Ishikawa (cell line): Measurements from ENCODE around the gene EMP2.

Experiments used
- CEBPB ChIP-seq: IDR thresholded peaks from 2 replicates; pipeline ENCODE4 v1.6.1; 2012
- EGR1 ChIP-seq: IDR thresholded peaks from 2 replicates; pipeline ENCODE4 v1.6.1; 2012
- EP300 ChIP-seq: IDR thresholded peaks from 2 replicates; pipeline ENCODE4 v1.6.1; 2012; ENCODE audit warnings: borderline replicate concordance
- FOXM1 ChIP-seq: IDR thresholded peaks from 2 replicates; pipeline ENCODE4 v1.6.1; 2012; ENCODE audit warnings: low read depth, borderline replicate concordance
- NFIC ChIP-seq: IDR thresholded peaks from 2 replicates; pipeline ENCODE4 v1.6.1; 2012
- RAD21 ChIP-seq: IDR thresholded peaks from 2 replicates; pipeline ENCODE4 v1.6.1; 2012; ENCODE audit warnings: low read depth
- TAF1 ChIP-seq: IDR thresholded peaks from 2 replicates; pipeline ENCODE4 v1.6.1; 2012; ENCODE audit warnings: low read depth, mild to moderate bottlenecking
- YY1 ChIP-seq: IDR thresholded peaks from 2 replicates; pipeline ENCODE4 v1.6.1; 2012; ENCODE audit warnings: low read depth
- TF ChIP-seq, protein P1 (sequence below): IDR thresholded peaks from 2 replicates; pipeline ENCODE4 v1.6.1; 2012
- TF ChIP-seq, protein P2 (sequence below): IDR thresholded peaks from 2 replicates; pipeline ENCODE4 v1.6.1; 2012; ENCODE audit warnings: low read depth, mild to moderate bottlenecking
- TF ChIP-seq, protein P3 (sequence below): IDR thresholded peaks from 2 replicates; pipeline ENCODE4 v1.6.1; 2012

DNA sequence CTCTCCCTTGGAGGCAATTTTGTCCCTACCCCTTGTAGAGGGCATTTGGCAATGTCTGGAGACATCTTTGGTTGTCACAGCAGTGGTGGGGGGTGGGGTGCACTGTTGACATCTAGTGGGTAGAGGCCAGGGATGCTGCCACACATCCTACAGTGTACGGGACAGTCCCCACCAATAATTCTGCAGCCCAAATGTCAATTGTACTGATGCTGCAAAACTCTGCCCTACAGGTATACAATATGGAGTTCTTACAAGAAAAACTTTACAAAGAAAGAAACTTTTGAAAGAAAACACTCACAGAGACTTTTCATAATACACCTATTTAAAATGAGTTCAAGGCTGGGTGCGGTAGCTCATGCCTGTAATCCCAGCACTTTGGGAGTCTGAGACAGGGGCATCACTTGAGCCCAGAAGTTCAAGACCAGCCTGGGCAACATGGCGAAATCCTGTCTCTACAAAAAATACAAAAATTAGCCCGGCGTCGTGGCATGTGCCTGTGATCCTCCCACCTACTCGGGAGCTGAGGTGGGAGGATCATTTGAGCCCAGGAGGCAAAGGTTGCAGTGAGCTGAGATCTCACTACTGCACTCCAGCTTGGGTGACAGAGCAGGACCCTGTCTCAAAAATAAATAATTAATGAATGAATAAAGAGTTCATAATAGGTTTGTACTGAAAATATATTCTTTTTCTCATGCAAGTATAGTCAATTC lies 59.4 kb downstream of the EMP2 start:
- TF ChIP-seq EP300 (no peak), YY1 (no peak), RAD21 (no peak), TAF1 (no peak), EGR1 (no peak), FOXM1 (no peak), CEBPB (no peak), NFIC (no peak)
- TF ChIP-seq, protein P1, sequence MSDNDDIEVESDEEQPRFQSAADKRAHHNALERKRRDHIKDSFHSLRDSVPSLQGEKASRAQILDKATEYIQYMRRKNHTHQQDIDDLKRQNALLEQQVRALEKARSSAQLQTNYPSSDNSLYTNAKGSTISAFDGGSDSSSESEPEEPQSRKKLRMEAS: no peak
- TF ChIP-seq, protein P2, sequence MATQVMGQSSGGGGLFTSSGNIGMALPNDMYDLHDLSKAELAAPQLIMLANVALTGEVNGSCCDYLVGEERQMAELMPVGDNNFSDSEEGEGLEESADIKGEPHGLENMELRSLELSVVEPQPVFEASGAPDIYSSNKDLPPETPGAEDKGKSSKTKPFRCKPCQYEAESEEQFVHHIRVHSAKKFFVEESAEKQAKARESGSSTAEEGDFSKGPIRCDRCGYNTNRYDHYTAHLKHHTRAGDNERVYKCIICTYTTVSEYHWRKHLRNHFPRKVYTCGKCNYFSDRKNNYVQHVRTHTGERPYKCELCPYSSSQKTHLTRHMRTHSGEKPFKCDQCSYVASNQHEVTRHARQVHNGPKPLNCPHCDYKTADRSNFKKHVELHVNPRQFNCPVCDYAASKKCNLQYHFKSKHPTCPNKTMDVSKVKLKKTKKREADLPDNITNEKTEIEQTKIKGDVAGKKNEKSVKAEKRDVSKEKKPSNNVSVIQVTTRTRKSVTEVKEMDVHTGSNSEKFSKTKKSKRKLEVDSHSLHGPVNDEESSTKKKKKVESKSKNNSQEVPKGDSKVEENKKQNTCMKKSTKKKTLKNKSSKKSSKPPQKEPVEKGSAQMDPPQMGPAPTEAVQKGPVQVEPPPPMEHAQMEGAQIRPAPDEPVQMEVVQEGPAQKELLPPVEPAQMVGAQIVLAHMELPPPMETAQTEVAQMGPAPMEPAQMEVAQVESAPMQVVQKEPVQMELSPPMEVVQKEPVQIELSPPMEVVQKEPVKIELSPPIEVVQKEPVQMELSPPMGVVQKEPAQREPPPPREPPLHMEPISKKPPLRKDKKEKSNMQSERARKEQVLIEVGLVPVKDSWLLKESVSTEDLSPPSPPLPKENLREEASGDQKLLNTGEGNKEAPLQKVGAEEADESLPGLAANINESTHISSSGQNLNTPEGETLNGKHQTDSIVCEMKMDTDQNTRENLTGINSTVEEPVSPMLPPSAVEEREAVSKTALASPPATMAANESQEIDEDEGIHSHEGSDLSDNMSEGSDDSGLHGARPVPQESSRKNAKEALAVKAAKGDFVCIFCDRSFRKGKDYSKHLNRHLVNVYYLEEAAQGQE: no peak
- TF ChIP-seq, protein P3, sequence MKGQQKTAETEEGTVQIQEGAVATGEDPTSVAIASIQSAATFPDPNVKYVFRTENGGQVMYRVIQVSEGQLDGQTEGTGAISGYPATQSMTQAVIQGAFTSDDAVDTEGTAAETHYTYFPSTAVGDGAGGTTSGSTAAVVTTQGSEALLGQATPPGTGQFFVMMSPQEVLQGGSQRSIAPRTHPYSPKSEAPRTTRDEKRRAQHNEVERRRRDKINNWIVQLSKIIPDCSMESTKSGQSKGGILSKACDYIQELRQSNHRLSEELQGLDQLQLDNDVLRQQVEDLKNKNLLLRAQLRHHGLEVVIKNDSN: no peak
